Nephron (organoid): Measurements from ENCODE around the gene ZSWIM3.

Source experiments
- H3K27ac Mint-ChIP-seq, 3 experiments: 2 replicates each; pipeline ENCODE4 v1.8.0; 2020; ENCODE audit warnings: mixed read lengths in 3 of 3, mild to moderate bottlenecking in 2 of 3, moderate library complexity in 1 of 3
- H3K27me3 Mint-ChIP-seq: 2 replicates; pipeline ENCODE4 v1.8.0; 2021; ENCODE audit warnings: low read depth, mild to moderate bottlenecking, moderate library complexity, mixed read lengths
- H3K36me3 Mint-ChIP-seq: 2 replicates; pipeline ENCODE4 v1.8.0; 2020; ENCODE audit warnings: low read depth, mixed read lengths
- H3K4me1 Mint-ChIP-seq: 2 replicates; pipeline ENCODE4 v1.8.0; 2020; ENCODE audit warnings: mixed read lengths
- H3K4me3 Mint-ChIP-seq, 3 experiments: 2 replicates each; pipeline ENCODE4 v1.8.0; 2020; ENCODE audit warnings: mild to moderate bottlenecking in 3 of 3, mixed read lengths in 3 of 3, moderate library complexity in 2 of 3
- H3K9me3 Mint-ChIP-seq: 2 replicates; pipeline ENCODE4 v1.8.0; 2020; ENCODE audit warnings: mixed read lengths
- TF ChIP-seq, protein P1 (sequence below), 3 experiments: fragments of 200-600 bp; sonication (generic); IDR thresholded peaks; one replicate each; pipeline ENCODE4 v1.5.0; 2021; ENCODE audit warnings: antibody characterized with exemption in 3 of 3; ENCODE audit not compliant: unreplicated experiment in 3 of 3

The ZSWIM3 gene

DNA sequence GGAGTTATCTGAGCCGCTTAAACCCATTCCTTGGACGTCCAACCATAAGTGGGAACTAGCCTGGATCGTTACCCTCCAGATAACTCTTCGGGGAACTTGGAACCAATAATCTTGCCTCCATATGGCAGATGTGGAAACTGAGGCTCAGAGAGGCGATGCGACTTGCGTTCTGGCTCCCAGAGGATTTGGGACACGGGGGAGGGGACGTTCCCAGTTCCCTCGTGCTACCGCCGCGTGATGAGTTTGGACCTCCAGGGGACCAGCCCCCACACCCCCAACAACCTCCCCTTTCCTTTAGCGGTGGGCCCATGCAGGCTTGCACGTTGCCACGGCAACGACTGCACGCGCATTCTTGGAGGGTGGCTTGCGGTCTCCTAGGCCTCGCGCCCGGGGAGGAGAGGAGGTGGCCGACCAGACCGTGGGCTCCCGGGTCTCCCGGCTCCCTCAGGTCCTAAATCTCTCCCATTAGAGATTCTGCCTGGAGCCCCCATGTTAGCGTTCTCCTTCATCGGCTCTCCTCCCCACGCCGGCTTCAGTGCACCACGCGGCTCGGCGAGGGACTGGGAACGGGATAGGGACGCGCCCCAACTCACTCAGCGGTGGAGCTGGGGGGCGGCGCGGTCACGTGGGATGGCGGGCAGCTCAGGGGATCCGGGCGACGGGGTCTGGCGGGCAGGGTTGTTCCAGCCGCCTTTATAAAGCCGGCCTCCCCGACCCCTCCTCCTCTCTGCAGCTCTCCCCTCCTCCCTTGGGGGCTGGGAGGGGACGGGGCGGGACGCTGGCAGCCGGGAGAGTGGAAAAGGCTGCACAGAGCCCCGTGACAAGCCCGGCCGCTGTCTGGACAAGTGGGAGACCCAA is 54.3 kb downstream of the ZSWIM3 start, which contains the start of gene PLTP:
Gene PLTP (minus strand): TSS at position 670 of the 858 bp plus-strand sequence. CDS start 703 bp downstream, outside the sequence.
- Mint-ChIP-seq H3K27me3 (no peaks in the 10 kb centered on the region), H3K4me1 (peaks cover 17% of the 10 kb centered on the region), H3K4me3 (peak within 1 kb of the TSS; percentile 69 to 77 (median 75)), H3K9me3 (no peaks in the 10 kb centered on the region), H3K27ac (peak within 1 kb of the TSS; percentile 44 to 91 (median 84)), H3K36me3 (peaks cover 22% of the 10 kb centered on the region)
- TF ChIP-seq, protein P1, sequence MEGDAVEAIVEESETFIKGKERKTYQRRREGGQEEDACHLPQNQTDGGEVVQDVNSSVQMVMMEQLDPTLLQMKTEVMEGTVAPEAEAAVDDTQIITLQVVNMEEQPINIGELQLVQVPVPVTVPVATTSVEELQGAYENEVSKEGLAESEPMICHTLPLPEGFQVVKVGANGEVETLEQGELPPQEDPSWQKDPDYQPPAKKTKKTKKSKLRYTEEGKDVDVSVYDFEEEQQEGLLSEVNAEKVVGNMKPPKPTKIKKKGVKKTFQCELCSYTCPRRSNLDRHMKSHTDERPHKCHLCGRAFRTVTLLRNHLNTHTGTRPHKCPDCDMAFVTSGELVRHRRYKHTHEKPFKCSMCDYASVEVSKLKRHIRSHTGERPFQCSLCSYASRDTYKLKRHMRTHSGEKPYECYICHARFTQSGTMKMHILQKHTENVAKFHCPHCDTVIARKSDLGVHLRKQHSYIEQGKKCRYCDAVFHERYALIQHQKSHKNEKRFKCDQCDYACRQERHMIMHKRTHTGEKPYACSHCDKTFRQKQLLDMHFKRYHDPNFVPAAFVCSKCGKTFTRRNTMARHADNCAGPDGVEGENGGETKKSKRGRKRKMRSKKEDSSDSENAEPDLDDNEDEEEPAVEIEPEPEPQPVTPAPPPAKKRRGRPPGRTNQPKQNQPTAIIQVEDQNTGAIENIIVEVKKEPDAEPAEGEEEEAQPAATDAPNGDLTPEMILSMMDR (IDR thresholded peaks at IDR 0.05; ENCODE audit: unreplicated experiment in 3 of 3) = no peak

DNA sequence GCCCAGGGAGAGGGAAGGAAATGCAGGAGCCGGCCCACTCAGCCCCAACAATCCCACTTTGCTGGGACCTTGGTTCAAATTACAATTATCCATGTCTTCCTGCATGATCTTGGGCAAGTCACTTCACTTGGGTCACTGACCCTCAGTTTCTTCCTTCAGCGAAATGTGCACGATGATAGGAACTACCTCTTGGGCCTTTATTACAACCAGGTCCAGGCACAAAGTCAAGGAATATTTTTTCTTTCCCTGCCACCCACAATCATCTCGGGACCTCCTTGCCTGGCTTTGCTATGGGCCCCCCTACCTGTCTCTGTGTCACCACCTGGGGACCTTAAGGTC is 54.9 kb downstream of the ZSWIM3 start:
- peaks cover 17% of the 10 kb centered on the region for H3K4me1 Mint-ChIP-seq
- TF ChIP-seq, protein P1 (IDR thresholded peaks at IDR 0.05; ENCODE audit: unreplicated experiment in 3 of 3) = no peak
- peak overlapping the region; percentile 69 to 77 (median 75) for H3K4me3 Mint-ChIP-seq
- H3K36me3 Mint-ChIP-seq = peaks cover 20% of the 10 kb centered on the region
- no peaks in the 10 kb centered on the region for H3K27me3 Mint-ChIP-seq
- peak overlapping the region; percentile 44 to 91 (median 84) for H3K27ac Mint-ChIP-seq
- no peaks in the 10 kb centered on the region for H3K9me3 Mint-ChIP-seq

DNA sequence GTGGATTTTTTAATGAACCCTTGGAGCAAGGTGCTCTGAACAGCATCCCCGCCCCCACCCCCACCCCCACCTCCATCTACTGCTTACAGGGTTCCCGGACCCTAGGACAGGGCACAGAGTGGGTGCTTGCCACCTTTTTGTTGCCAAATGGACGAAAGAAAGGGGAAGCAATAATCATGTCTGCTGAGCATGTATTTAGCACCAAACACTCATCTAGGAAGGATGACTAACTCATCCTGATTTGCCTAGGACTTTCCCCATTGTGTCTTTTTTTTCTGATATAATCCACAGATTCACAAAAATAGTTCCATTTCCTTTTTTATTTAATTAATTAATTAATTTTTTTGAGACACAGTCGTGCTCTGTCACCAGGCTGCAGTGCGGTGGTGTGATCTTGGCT is 55.7 kb downstream of the ZSWIM3 start:
- TF ChIP-seq, protein P1 (IDR thresholded peaks at IDR 0.05; ENCODE audit: unreplicated experiment in 3 of 3) = no peak
- peak overlapping the region; percentile 42 to 64 (median 56) for H3K4me3 Mint-ChIP-seq
- no peaks in the 10 kb centered on the region for H3K27me3 Mint-ChIP-seq
- peaks cover 25% of the 10 kb centered on the region for H3K4me1 Mint-ChIP-seq
- H3K9me3 Mint-ChIP-seq = no peaks in the 10 kb centered on the region
- peaks cover 12% of the 10 kb centered on the region for H3K36me3 Mint-ChIP-seq
- H3K27ac Mint-ChIP-seq = no peak overlapping the region

DNA sequence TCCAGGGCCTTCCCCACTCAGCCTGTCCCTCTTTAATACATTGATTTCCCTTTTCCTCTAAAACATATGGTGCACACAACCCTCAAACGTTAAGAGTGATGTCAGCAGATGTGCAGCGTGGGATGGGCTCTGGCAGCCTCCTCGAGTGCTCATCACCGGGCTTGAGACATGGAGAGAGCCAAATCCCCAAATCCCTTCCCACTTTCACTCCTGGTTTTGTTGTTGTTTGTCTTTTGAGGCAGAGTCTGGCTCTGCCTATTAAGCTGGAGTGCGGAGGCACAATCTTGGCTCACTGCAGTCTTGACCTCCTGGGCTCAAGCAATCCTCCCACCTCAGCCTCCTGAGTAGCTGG is 60.4 kb downstream of the ZSWIM3 start:
- Mint-ChIP-seq H3K9me3 (no peaks in the 10 kb centered on the region), H3K4me1 (peaks cover 46% of the 10 kb centered on the region), H3K27ac (peak overlapping the region; percentile 91 to 98 (median 96)), H3K27me3 (no peaks in the 10 kb centered on the region), H3K36me3 (no peaks in the 10 kb centered on the region), H3K4me3 (peak overlapping the region; percentile 41 to 59 (median 58))
- TF ChIP-seq, protein P1 (IDR thresholded peaks at IDR 0.05; ENCODE audit: unreplicated experiment in 3 of 3) = no peak

DNA sequence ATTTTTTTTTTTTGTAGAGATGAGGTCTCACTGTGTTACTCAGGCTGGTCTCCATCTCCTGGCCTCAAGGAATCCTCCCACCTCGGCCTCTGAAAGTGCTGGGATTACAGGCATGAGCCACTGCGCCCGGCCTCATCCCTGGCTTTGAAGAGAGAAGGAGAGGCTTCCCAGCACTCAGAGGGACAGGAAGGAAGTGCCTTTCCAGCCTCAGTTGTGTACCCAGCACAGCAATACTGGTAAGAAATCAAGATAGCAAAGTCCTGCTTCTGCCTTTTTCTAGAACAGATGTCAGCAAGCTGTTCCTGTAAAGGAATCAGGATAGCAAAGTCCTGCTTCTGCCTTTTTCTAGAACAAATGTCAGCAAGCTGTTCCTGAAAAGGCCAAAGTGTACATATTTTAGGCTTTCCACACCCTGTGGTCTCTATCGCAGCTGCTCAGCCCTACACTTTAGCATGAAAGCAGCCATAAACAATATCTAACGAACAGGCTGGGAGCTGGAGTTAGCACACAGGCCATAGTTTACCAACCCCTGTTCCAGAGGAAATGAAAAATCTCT is 60.8 kb downstream of the ZSWIM3 start:
- Mint-ChIP-seq H3K36me3 (no peaks in the 10 kb centered on the region), H3K27ac (peak overlapping the region; percentile 91 to 98 (median 96)), H3K4me1 (peaks cover 51% of the 10 kb centered on the region), H3K27me3 (no peaks in the 10 kb centered on the region), H3K4me3 (peak overlapping the region in 2 of 3 experiments; percentile 58 to 59), H3K9me3 (no peaks in the 10 kb centered on the region)
- TF ChIP-seq, protein P1 (IDR thresholded peaks at IDR 0.05; ENCODE audit: unreplicated experiment in 3 of 3) = no peak
